Central memory CD4-positive, alpha-beta T cell (primary cell): ENCODE data around the gene PBXIP1.
A peak's percentile ranks its signal among the peaks of the same experiment; 100 is the strongest.
"Not testable (repeated sequence)": the region's sequence is repeated elsewhere in the genome, so short reads cannot be mapped to it uniquely, and the experiment has no call there.

ENCODE experiments used
- DNase-seq: peaks from one replicate; pipeline ENCODE4 v3.0.0; 2022
- total RNA-seq, 3 experiments: gene quantifications; one replicate each; lab custom pipeline; 2026; lab: John Stamatoyannopoulos, UW

PBXIP1 gene, protein sequence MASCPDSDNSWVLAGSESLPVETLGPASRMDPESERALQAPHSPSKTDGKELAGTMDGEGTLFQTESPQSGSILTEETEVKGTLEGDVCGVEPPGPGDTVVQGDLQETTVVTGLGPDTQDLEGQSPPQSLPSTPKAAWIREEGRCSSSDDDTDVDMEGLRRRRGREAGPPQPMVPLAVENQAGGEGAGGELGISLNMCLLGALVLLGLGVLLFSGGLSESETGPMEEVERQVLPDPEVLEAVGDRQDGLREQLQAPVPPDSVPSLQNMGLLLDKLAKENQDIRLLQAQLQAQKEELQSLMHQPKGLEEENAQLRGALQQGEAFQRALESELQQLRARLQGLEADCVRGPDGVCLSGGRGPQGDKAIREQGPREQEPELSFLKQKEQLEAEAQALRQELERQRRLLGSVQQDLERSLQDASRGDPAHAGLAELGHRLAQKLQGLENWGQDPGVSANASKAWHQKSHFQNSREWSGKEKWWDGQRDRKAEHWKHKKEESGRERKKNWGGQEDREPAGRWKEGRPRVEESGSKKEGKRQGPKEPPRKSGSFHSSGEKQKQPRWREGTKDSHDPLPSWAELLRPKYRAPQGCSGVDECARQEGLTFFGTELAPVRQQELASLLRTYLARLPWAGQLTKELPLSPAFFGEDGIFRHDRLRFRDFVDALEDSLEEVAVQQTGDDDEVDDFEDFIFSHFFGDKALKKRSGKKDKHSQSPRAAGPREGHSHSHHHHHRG
- 23.3 to 622 (median 622) reads per million in 3 experiments for total RNA-seq

DNA sequence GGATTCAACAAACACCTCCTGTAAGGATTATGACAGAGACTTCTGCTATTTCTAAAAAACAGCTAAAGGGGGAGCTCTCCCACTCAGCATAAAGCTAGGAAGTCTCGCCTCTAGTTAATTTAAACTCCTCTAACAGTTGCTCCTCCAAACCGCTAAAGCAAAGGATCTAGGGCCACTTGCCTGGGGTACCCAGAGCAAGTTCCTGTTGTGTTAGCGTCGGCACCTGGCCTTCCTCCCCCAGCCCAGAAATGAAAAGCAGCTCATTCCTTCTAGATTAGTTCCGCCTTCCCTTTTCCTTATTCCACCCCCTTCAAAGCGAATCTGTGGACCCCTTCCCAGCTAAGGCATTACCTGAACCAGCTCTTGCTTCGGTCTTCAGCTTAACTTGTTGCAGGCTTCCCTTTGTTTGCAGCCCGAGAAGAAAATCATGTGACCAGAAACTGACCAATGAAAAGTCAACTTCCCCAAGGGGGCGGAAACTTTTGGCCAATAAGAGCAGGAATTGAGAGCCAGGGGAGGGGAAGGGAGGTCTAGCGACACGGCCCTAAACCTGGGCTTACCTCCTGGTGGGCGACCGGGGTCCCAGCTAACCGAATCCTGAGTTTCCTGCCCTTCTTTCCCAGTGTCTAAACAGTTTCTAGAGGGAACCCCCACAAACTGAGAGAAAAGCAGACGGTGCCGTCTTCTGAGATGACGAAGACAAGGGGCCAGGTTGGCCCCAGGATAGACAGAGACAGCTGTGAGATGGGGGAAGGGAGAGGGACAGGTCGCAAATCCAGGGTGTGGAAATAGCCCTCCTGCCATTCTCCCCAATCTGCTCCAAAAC, at the start of gene PBXIP1:
Gene PBXIP1 (minus strand): TSS at position 382 of the 826 bp plus-strand sequence. CDS start 2,378 bp downstream, outside the sequence.
- DNase-seq: peak; percentile 92

DNA sequence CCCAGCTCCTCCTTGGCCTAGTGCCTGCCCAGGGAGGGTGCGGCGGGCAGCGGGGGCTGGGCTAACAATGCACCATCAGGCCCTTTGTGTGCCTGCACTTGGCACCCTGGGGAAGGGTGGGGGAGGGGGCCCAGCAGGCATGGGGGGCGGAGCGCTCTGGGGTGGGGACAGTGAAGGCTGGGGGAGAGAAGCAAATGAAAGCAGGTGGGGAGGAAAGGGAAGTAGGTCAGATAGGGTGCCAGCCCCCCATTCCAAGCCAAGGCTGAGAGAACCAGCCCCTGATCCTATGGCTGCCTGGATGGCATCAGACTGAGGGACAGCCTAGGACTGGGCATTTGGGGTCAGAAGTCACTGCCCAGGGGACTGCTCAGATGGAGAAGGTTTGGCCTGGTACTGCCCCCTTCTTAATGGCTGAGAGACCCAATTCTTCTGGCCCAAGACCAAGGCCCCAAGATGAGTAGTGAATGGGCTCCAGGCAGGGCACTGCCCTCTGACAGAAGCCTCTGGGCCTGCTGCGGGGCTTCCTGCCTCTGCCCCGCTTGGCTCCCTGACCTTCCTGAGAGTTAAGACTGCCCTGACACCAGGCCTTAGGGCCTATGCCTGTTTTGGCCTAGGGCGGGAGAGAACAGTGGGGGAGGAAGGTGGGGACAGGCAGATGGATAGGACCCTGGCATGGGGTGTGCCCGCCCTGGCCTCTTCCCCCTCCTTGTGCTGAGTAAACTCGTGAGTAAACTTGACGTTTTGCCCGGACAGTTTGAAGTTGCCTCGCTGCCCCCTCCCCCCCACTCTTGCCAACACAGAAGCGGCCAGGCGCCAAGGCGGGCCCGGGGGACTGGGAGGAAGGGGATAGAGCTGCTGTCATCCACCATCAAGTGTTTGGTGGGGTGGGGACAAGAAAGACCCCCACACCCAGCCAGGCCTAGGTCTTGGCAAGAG, 49.4 kb upstream of the PBXIP1 start:
- no peak for DNase-seq

GRCh38 chr1:155004352-155005075, 48.6 kb upstream of the PBXIP1 start:
- no peak for DNase-seq

DNA sequence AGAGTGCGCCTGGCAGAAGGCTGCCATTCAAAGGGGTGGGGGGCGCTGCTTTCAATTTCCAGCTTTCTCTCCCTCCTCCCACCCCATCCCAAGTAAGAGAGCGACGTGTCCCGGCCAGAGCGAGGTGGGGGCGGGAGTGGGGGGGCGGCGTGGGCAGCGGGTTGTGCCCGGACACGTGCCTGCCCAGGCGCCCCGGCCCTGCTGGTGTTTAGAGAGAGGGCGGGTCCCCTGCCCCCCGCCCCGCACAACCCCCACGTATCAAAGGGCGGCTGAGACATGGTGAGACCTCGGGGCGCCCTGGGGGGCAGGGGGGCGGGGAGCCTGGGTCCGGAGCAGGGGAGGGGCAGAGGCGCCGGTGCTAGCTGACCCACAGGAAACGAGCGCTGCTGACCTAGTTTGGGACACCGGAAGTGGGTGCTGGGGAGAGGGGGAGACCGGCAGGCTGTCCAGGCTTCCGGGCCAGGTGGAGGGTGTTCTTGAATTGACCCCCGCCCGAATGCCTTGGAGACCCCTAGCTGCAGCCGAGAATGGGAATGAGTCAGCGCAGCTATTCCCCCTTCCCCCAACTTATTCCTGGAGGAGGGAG, 48.0 kb upstream of the PBXIP1 start:
- no peak for DNase-seq

- no peak for DNase-seq
Measured at GRCh38 chr1:155003227-155003765, 47.4 kb upstream of the PBXIP1 start.

DNA sequence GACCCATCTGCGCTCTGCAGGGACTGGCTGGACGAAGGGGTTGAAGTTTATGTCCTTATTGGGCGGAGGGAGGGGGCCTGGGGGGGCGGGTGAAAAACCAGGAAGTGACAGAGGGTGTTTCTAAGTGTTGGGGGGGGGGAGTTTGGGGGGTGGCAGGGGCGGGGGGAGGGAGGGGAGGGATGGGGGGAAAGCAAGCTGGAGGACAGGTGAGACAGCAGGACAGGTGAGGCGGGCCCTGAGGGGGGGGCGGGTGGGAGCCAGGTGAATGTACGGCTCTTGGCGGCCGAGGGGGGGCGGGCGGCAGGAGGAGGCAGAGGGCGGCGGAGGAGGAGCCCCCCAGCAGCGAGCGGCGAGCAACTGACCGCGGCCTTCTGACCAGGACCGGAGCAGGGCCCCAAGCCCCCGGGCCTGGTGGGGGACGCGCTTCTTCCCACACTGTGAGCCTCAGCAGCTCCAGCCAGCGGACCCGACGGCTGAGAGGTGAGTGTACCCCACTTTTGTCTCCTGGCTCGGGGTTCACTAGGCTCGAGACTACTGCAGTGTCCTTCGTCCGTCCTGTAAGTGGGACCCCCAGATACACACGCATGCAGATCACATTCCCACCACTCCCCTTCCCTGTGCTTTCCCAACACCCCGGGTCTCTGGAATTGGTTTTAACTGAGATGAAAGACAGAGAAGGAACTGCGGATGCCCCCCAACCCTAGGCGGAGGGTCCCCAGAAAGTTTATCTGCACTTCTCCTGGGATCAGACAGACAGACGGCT, 46.7 kb upstream of the PBXIP1 start, which contains the start of gene ZBTB7B:
Gene ZBTB7B (plus strand): TSS at position 339 of the 763 bp plus-strand sequence. CDS start 11,859 bp downstream, outside the sequence.
- no peak for DNase-seq

- DNase-seq: peak; percentile 96
Measured at GRCh38 chr1:155001675-155002463, 46.0 kb upstream of the PBXIP1 start.

DNA sequence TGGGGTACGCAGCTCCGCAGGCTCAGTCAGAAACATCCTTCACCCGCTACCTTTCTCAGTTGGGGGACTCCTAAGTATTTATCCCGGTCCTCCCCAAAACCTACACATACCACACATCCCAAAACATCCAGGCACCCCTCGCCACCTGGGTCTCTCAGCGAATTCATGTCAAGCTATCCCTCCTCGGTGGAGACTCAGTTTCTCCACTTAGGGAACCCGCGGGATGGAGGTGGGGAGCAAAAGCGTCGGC, 45.5 kb upstream of the PBXIP1 start:
- DNase-seq: no peak

DNA sequence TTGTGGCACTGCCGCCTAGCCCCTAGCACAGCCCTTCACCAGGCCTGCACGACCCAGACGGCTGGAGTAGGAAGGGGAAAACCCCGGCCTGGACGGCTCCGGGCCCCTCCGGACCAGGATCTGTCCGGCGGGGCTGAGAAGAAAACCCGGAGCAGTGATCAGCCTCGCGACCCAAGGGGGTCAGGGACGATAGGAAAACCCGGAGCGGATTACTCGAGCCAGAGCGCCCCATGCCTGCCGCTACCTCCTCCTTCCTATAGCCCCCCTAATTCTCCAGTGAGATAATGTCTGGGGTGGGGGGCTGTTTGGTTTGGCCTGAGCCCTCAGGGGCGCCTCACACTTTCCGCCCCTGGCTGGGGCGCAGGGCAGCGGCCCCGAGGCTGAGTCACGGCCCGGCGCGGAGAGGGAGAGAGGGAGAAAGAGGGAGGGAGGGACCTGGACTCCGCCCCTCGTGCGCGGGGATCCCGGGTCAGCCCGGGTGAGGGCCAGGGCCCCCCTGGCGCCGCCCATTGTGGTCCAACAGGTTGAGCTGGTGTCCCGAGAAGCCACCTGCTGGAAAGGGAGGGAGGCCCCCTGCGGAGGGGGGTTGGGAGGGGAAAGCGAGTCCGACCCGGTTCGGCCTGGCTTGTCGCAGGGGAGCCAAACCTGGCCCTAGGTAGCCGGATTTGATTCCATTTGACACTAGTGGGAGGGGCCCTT, 45.0 kb upstream of the PBXIP1 start:
- peak; percentile 73 for DNase-seq

GRCh38 chr1:155000411-155000725, 44.5 kb upstream of the PBXIP1 start:
- DNase-seq: no peak

DNA sequence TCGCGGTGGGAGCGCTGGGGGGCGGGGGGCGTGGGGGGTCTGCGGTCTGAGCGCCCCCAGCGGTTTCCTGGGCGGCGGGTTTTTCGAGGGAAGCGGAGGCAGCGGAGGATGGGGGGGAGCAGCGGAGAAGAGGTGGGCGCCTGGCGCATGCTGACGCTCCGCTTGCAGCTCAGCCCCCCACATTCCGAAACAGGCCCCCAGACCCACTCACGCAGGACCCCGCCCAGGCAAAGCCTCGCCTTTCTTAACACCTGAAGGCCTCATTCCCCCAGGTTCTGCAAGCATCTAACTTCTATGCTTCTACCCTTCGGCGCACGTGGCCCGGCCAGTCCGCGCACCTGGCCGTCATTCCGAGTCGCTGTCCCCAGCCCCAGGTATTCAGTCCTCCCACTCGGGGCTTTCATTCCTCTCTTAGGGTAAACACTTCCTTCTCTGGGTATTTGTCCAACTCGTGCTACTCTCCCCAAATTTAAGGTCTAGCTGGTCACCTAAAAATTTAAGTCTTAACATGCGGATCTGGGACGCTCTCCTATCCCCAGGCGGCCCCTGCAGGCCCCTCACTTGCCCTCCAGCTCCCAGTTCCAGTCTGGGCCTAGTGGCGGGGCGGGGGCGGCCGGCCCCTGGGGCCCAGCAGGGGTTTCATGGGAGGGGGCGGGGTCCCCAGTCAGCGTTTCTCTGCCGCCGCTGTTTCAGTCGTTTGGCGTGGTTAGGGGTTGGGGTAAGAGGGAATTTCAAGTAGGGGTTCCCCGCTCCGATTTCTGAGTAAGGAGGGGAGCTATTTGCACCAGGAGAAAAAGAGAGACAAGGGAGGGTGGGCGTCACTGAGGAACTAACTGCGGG, 43.9 kb upstream of the PBXIP1 start:
- peak; percentile 40 for DNase-seq

- peak; percentile 51 for DNase-seq
Measured at GRCh38 chr1:154998818-154999570, 43.1 kb upstream of the PBXIP1 start.

- no peak for DNase-seq
Measured at GRCh38 chr1:154998201-154998780, 42.4 kb upstream of the PBXIP1 start.

DNA sequence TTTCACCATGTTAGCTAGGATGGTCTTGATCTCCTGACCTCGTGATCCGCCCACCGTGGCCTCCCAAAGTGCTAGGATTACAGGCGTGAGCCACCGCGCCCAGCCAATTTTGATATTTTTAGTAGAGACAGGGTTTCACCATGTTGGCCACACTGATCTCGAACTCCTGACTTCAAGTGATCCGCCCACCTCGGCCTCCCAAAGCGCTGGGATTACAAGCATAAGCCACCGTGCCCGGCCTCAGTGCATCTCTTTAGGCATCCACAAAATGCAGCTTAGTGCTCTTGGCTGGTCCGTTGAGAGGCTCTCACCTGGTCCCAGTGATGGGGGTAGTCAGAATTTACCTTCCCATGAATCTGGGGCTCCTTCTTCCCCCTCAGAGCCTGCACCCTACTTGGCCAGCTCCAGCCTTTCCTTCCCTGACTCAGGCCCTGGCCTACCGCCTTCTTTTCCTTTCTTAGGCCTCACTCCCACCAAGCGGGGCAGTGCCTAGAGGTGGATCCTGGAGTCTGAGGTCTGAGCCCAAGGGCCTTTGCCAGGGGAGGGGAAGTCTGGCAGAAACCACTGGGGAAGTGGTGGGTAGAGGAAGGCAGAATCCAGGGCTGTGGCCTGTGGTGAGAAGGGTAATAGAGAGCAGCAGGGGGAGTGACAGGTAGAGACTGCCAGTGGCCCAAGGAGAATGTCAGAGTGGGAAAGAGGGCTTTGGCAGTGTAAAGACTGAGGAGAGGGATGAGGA, 41.2 kb upstream of the PBXIP1 start:
- no peak for DNase-seq

DNA sequence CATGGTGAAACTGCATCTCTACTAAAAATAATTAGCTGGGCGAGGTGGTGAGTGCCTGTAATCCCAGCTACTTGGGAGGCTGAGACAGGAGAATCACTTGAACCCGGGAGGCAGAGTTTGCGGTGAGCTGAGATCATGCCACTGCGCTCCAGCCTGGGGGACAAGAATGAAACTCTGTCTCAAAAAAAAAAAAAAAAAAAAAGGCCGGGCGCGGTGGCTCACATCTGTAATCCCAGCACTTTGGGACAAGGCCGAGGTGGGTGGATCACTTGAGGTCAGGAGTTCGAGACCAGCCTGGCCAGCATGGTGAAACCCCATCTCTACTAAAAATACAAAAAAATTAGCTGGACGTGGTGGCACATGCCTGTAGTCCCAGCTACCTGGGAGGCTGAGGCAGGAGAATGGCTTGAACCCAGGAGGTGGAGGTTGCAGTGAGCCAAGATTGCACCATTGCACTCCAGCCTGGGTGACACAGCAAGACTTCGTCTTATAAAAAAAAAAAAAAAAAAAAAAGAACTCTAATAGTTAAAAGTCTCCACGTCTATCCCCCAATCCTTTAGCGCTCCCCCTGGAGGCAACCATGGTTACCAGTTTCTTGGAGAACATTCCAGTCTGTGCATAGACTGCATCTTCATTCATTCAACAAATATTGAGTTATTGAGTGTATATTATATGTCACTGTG, 39.5 kb upstream of the PBXIP1 start:
- not testable (repeated sequence) for DNase-seq
